RCC 7860 (cell line): Measurements from ENCODE around the gene CADPS.

Experiments used
- DNase-seq: peaks from one replicate; pipeline ENCODE4 v3.0.0-alpha.2; 2015; ENCODE audit warnings: low spot score
- FAIRE-seq: peaks from 2 replicates; lab custom pipeline; 2012; peaks lifted over from hg19 to GRCh38; lab: Jason Lieb, UNC

Gene CADPS

GRCh38 chr3:62392626-62393292, 482.5 kb downstream of the CADPS start:
- DNase-seq, result no peak
- FAIRE-seq, result no peak

GRCh38 chr3:62387251-62387650, 488.0 kb downstream of the CADPS start:
- FAIRE-seq (no peak), DNase-seq (no peak)

- no peak for FAIRE-seq
- no peak for DNase-seq
These were observed 495.9 kb downstream of the CADPS start for GRCh38 chr3:62379321-62379798.

- FAIRE-seq (no peak), DNase-seq (no peak)
These were observed 496.3 kb downstream of the CADPS start for GRCh38 chr3:62378921-62379320.

- no peak for DNase-seq
- no peak for FAIRE-seq
These were observed 496.9 kb downstream of the CADPS start for GRCh38 chr3:62378311-62378789.

- DNase-seq, result no peak
- no peak for FAIRE-seq
These were observed 498.0 kb downstream of the CADPS start for GRCh38 chr3:62376906-62377877.

- FAIRE-seq (no peak), DNase-seq (no peak)
These were observed 498.8 kb downstream of the CADPS start for GRCh38 chr3:62376454-62376720.

- no peak for FAIRE-seq
These were observed 499.4 kb downstream of the CADPS start for GRCh38 chr3:62375655-62376453.

GRCh38 chr3:62374341-62375218, 500.6 kb downstream of the CADPS start:
- DNase-seq, result no peak
- no peak for FAIRE-seq

More at GRCh38 chr3:62375655-62376453, 499.4 kb downstream of the CADPS start:
- DNase-seq, result no peak

- FAIRE-seq (no peak), DNase-seq (no peak)
These were observed 501.4 kb downstream of the CADPS start for GRCh38 chr3:62373714-62374333.

GRCh38 chr3:62373215-62373614, 502.0 kb downstream of the CADPS start, which contains the start of gene FEZF2:
TSS of gene FEZF2 (minus strand) at chr3:62373550. CDS start at chr3:62372868, 682 bp downstream.
- DNase-seq, result no peak

GRCh38 chr3:62372621-62373041, 502.6 kb downstream of the CADPS start:
- DNase-seq, result no peak
- no peak for FAIRE-seq

More at GRCh38 chr3:62373215-62373614, 502.0 kb downstream of the CADPS start, which contains the start of gene FEZF2:
- FAIRE-seq, result no peak

- DNase-seq (no peak), FAIRE-seq (no peak)
These were observed 503.3 kb downstream of the CADPS start for GRCh38 chr3:62371720-62372591.

GRCh38 chr3:62370858-62371719, 504.1 kb downstream of the CADPS start:
- FAIRE-seq, result no peak
- DNase-seq, result no peak

- FAIRE-seq, result no peak
These were observed 504.9 kb downstream of the CADPS start for GRCh38 chr3:62370112-62370857.

GRCh38 chr3:62369476-62369743, 505.8 kb downstream of the CADPS start:
- no peak for FAIRE-seq
- no peak for DNase-seq

More at GRCh38 chr3:62370112-62370857, 504.9 kb downstream of the CADPS start:
- no peak for DNase-seq
